D721Med (cell line): ENCODE data around the gene BCR.

Experiments
- DNase-seq: peaks from one replicate; pipeline ENCODE4 v3.0.0; 2011; ENCODE audit warnings: low spot score; ENCODE audit not compliant: insufficient read length
- FAIRE-seq: peaks from 2 replicates; lab custom pipeline; 2011; peaks lifted over from hg19 to GRCh38; lab: Jason Lieb, UNC
- TF ChIP-seq, protein P1 (sequence below): IDR thresholded peaks from 2 replicates; pipeline ENCODE4 v1.5.1; 2012; ENCODE audit warnings: mild to moderate bottlenecking, control low read depth; ENCODE audit not compliant: insufficient read depth; ENCODE audit errors: missing control alignments

The BCR gene

DNA sequence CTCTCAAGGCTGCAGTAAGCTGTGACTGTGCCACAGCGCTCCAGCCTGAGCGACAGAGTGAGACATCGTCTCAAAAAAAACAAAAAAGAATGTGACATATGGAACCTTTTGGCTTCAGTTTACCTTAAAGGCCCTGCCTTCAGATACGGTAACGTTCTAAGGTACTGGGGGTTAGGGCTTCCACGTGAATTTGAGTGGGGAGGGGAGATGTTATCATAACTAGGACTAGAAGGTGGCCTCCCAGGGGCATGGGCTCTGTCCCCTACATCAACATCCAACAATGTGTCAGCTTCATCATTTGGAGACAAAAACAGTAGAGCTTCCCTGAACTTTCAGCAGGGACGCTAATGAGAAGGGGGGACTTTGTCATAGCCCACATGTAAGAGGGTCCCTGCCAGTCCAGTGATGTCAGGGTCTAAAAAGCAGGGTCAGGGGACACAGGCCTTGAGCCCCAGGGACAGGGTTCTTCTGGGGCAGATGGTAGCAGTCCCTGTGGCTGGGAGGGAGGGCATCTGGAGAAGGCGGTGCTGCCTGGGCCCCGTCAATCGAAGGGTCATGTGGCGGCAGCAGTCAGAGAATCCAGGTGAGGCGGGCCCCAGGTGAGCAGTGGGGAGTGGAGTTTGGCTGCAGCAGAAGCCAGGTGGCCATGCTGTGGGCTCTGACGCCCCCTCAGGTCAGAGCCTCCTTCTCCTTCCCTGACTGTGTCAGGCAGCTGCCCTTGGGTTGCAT, 79.8 kb downstream of the BCR start:
- no peak for FAIRE-seq
- no peak for DNase-seq
- TF ChIP-seq, protein P1, sequence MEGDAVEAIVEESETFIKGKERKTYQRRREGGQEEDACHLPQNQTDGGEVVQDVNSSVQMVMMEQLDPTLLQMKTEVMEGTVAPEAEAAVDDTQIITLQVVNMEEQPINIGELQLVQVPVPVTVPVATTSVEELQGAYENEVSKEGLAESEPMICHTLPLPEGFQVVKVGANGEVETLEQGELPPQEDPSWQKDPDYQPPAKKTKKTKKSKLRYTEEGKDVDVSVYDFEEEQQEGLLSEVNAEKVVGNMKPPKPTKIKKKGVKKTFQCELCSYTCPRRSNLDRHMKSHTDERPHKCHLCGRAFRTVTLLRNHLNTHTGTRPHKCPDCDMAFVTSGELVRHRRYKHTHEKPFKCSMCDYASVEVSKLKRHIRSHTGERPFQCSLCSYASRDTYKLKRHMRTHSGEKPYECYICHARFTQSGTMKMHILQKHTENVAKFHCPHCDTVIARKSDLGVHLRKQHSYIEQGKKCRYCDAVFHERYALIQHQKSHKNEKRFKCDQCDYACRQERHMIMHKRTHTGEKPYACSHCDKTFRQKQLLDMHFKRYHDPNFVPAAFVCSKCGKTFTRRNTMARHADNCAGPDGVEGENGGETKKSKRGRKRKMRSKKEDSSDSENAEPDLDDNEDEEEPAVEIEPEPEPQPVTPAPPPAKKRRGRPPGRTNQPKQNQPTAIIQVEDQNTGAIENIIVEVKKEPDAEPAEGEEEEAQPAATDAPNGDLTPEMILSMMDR = no peak

DNA sequence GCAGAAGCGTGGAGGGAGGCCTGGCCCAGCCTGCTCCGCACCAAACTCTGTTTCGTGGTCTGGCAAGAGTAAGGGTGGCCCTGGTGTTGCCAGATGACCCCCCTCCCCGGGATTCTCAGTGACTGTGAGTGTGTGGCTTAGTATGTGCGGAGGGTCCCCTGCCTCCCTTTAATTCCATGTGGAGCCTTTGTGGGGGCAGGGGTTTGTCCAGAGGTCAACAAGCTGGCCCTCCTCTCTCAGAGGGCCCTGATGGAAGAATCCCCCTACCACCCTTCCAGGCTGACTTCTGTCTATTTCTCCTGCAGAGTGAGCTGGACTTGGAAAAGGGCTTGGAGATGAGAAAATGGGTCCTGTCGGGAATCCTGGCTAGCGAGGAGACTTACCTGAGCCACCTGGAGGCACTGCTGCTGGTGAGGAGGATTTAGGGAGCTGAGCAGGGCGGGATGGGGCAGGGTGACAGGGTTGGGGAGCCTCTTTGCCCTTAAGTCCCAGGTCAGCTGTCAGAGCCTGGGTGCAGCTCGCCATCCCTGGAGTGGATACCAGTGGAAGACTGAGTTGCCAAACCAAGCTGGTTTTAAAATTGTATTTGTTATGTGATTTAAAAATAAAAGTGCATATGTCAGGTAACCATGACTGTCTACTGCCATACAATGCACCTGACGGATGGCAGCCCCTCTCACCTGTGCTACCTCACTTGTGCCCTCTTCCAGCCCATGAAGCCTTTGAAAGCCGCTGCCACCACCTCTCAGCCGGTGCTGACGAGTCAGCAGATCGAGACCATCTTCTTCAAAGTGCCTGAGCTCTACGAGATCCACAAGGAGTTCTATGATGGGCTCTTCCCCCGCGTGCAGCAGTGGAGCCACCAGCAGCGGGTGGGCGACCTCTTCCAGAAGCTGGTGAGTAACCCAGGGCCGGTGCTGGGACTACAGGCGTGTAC, 80.6 kb downstream of the BCR start:
- FAIRE-seq = no peak
- TF ChIP-seq, protein P1 = no peak
- no peak for DNase-seq

DNA sequence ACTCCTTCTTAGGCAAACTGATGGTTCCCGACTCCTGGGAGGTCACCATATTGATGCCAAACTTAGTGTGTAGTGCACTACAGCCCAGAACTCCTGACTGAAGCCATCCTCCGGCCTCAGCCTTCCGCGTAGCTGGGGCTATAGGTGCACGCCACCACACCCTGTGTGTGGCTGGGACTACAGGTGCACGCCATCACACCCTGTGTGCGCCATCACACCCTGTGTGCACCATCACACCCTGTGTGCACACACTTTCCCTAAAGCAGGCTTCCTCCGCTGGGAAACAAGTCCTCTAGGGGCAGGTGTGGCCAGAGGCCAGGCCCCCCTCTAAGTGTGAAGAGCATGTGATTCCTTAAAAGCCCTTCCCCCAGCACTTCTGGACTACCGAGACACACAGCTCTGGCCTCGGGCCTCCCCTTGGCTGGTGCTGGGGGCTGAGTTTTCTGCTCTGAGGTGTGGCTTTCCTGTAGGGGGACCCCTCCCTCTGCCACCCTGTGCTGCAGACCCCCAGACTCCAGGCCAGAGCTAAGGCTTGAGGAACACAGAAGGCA, 81.7 kb downstream of the BCR start:
- TF ChIP-seq, protein P1 = no peak
- FAIRE-seq (no peak), DNase-seq (no peak)

DNA sequence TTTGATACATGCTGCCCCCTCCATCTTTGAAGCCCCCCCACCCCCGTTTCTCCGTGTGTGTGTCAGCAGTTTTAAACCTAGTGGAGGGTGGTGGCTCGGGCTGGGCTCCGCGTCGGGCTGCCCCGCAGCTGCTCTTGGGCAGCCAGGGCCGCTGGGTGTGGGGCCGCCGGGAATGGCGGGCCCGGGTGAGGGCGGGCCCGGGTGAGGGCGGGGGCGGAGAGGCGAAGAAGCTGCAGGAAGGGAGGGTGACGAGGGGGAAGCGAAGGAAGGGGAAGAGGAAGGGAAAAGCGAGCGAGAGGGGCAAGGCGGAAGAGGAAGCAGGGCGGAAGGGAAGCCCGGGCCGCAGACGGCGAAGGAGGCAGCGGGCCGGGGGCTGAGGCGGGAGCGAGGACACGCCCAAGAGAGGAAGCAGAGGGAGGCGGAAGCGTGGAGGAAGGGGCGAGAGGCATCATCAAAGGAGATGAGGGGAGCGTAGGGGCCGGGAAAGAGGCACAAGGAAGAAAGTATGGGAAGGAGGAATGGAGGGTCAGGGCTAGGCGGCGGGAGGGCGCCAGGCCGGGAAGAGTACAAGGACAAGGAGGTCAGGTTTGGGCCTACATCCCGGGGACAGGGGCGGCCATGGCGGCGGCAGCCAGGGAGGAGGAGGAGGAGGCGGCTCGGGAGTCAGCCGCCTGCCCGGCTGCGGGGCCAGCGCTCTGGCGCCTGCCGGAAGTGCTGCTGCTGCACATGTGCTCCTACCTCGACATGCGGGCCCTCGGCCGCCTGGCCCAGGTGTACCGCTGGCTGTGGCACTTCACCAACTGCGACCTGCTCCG, 82.4 kb downstream of the BCR start:
- TF ChIP-seq, protein P1 = no peak
- no peak for DNase-seq
- FAIRE-seq = no peak

DNA sequence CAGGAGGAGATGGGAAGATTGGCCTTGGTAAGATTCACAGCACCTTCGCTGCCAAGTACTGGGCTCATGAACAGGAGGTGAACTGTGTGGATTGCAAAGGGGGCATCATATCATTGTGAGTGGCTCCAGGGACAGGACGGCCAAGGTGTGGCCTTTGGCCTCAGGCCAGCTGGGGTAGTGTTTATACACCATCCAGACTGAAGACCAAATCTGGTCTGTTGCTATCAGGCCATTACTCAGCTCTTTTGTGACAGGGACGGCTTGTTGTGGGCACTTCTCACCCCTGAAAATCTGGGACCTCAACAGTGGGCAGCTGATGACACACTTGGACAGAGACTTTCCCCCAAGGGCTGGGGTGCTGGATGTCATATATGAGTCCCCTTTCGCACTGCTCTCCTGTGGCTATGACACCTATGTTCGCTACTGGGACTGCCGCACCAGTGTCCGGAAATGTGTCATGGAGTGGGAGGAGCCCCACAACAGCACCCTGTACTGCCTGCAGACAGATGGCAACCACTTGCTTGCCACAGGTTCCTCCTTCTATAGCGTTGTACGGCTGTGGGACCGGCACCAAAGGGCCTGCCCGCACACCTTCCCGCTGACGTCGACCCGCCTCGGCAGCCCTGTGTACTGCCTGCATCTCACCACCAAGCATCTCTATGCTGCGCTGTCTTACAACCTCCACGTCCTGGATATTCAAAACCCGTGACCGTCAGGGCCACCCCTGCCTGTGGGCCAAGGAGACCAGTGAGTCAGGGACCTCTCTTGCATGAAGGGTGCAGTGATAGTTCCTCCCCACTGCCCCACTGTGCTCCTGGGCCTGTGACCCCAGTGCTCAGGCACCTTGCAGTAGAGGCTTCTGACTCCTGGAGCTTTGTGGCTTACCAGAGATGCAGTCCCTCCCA, 83.6 kb downstream of the BCR start:
- TF ChIP-seq, protein P1 = no peak
- FAIRE-seq (no peak), DNase-seq (no peak)
